WTC11 (cell line): ENCODE results near the gene ITPR3. TPM values are rescaled to one million over a fixed set of nuclear protein-coding genes. Genes with fewer than 3 reads are reported as not detected.

ENCODE experiments used
- ATAC-seq: fragments of 200-7000 bp; cut with Tn5 transposase; 2 replicates; pipeline ENCODE4 v1.10.0; 2021; ENCODE audit warnings: mild to moderate bottlenecking, moderate library complexity
- CTCF ChIA-PET: fragments of 300-600 bp; sonication (Branson Sonifier 250); formaldehyde crosslinking; loops from one replicate; lab custom pipeline; 2021; ENCODE audit warnings: antibody characterized with exemption; lab: Charles Lee
- POLR2A ChIA-PET: fragments of 350-600 bp; sonication (Branson Sonifier 250); formaldehyde crosslinking; loops from one replicate; lab custom pipeline; 2021; ENCODE audit warnings: antibody characterized with exemption; lab: Charles Lee
- DNase-seq: peaks from one replicate; pipeline ENCODE4 v3.0.0; 2021; ENCODE audit warnings: low spot score
- H3K27ac Mint-ChIP-seq: 2 replicates; pipeline ENCODE4 v1.8.0; 2021; ENCODE audit warnings: mixed read lengths
- H3K27me3 Mint-ChIP-seq: 2 replicates; pipeline ENCODE4 v1.8.0; 2021; ENCODE audit warnings: low read depth, mild to moderate bottlenecking, moderate library complexity, mixed read lengths
- H3K36me3 Mint-ChIP-seq: 2 replicates; pipeline ENCODE4 v1.8.0; 2021; ENCODE audit warnings: mixed read lengths
- H3K4me1 Mint-ChIP-seq: 2 replicates; pipeline ENCODE4 v1.8.0; 2022; ENCODE audit warnings: mixed read lengths
- H3K4me3 Mint-ChIP-seq: 2 replicates; pipeline ENCODE4 v1.8.0; 2021; ENCODE audit warnings: mild to moderate bottlenecking, moderate library complexity, mixed read lengths
- H3K9me3 Mint-ChIP-seq: 2 replicates; pipeline ENCODE4 v1.8.0; 2021; ENCODE audit warnings: mixed read lengths
- CTCF ChIP-seq: fragments of 200-600 bp; IDR thresholded peaks from 2 replicates; pipeline ENCODE4 v1.8.0; 2022; ENCODE audit warnings: antibody characterized with exemption
- ETV6 ChIP-seq: sonication (generic); formaldehyde crosslinking; IDR thresholded peaks from 2 replicates; pipeline ENCODE4 v1.8.1; 2022; ENCODE audit warnings: mild to moderate bottlenecking, missing genetic modification reagents
- GABPB1 ChIP-seq: sonication (generic); formaldehyde crosslinking; IDR thresholded peaks from 2 replicates; pipeline ENCODE4 v1.8.1; 2023; ENCODE audit warnings: mild to moderate bottlenecking, missing genetic modification reagents
- USF1 ChIP-seq: sonication (generic); formaldehyde crosslinking; IDR thresholded peaks from 2 replicates; pipeline ENCODE4 v1.8.0; 2022; ENCODE audit warnings: mild to moderate bottlenecking, missing genetic modification reagents
- ZNF671 ChIP-seq: fragments of 250-450 bp; sonication (Bioruptor Pico); IDR thresholded peaks from 2 replicates; pipeline ENCODE4 v1.8.0; 2021; ENCODE audit warnings: mild to moderate bottlenecking
- microRNA-seq: library from miRNA; unstranded; fragments of <30 nt; microRNA quantifications from one replicate; pipeline ENCODE4 v1.2.0, GENCODE V29; 2022; ENCODE audit warnings: borderline number of aligned reads
- total RNA-seq: library from RNA; stranded (reverse); gene quantifications from 3 replicates; pipeline ENCODE4 v1.2.3, GENCODE V29; 2021
- TF ChIP-seq, protein P1 (sequence below): fragments of 250-450 bp; sonication (Bioruptor Pico); IDR thresholded peaks from 2 replicates; pipeline ENCODE4 v1.9.0; 2021; ENCODE audit warnings: mild to moderate bottlenecking

The ITPR3 gene
- total RNA-seq, 1 experiment from 2014 or later, result 47.3 TPM

GRCh38 chr6:33744001-33744848 lies 123.1 kb downstream of the ITPR3 start:
- H3K4me1 Mint-ChIP-seq, result peaks cover 48% of the 10 kb centered on the region
- peak; percentile 79 for ATAC-seq
- POLR2A ChIA-PET, result interaction anchor here (1.0 kb wide), 1 partner anchor 25 kb away, joined by 3 read pairs; no protein-coding TSS in a partner anchor
- no peaks in the 10 kb centered on the region; the same call in 1 of the 2 replicates for H3K27me3 Mint-ChIP-seq
- H3K27ac Mint-ChIP-seq, result no peak overlapping the region
- peak; percentile 84 for DNase-seq
- peak; percentile 79 for TF ChIP-seq CTCF
- TF ChIP-seq ETV6 (CRISPR knock-in tag), result peak; percentile 37; the same call in 1 of the 2 replicates
- TF ChIP-seq, protein P1, sequence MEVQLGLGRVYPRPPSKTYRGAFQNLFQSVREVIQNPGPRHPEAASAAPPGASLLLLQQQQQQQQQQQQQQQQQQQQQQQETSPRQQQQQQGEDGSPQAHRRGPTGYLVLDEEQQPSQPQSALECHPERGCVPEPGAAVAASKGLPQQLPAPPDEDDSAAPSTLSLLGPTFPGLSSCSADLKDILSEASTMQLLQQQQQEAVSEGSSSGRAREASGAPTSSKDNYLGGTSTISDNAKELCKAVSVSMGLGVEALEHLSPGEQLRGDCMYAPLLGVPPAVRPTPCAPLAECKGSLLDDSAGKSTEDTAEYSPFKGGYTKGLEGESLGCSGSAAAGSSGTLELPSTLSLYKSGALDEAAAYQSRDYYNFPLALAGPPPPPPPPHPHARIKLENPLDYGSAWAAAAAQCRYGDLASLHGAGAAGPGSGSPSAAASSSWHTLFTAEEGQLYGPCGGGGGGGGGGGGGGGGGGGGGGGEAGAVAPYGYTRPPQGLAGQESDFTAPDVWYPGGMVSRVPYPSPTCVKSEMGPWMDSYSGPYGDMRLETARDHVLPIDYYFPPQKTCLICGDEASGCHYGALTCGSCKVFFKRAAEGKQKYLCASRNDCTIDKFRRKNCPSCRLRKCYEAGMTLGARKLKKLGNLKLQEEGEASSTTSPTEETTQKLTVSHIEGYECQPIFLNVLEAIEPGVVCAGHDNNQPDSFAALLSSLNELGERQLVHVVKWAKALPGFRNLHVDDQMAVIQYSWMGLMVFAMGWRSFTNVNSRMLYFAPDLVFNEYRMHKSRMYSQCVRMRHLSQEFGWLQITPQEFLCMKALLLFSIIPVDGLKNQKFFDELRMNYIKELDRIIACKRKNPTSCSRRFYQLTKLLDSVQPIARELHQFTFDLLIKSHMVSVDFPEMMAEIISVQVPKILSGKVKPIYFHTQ (CRISPR knock-in tag), result no peak
- CTCF ChIA-PET, result interaction anchor here (0.5 to 3.7 kb wide), 17 partner anchors 9 to 411 kb away, joined by 3 to 26 read pairs (median 4); partner anchors contain the start of gene UQCC2
- H3K9me3 Mint-ChIP-seq, result no peaks in the 10 kb centered on the region
- no peaks in the 10 kb centered on the region for H3K36me3 Mint-ChIP-seq
- H3K4me3 Mint-ChIP-seq, result no peak overlapping the region

GRCh38 chr6:33744895-33745546 lies 123.9 kb downstream of the ITPR3 start:
- H3K27ac Mint-ChIP-seq, result no peak overlapping the region; the same call in 1 of the 2 replicates
- POLR2A ChIA-PET, result no interaction called here

GRCh38 chr6:33745548-33745947 lies 124.4 kb downstream of the ITPR3 start:
- no peaks in the 10 kb centered on the region for H3K9me3 Mint-ChIP-seq
- POLR2A ChIA-PET, result no interaction called here
- peak overlapping the region; percentile 14; the same call in 1 of the 2 replicates for H3K27ac Mint-ChIP-seq
- ATAC-seq, result no peak
- no peak for DNase-seq
- H3K27me3 Mint-ChIP-seq, result no peaks in the 10 kb centered on the region; the same call in 1 of the 2 replicates
- no peak overlapping the region; the same call in 1 of the 2 replicates for H3K4me3 Mint-ChIP-seq
- no peaks in the 10 kb centered on the region for H3K36me3 Mint-ChIP-seq
- TF ChIP-seq USF1 (CRISPR knock-in tag), result no peak
- H3K4me1 Mint-ChIP-seq, result peaks cover 50% of the 10 kb centered on the region
- CTCF ChIA-PET, result interaction anchor here (0.7 to 3.7 kb wide), 12 partner anchors 9 to 310 kb away, joined by 3 to 26 read pairs (median 4); partner anchors contain the start of gene UQCC2

More at GRCh38 chr6:33744895-33745546, 123.9 kb downstream of the ITPR3 start:
- H3K4me3 Mint-ChIP-seq, result no peak overlapping the region
- H3K4me1 Mint-ChIP-seq, result peaks cover 50% of the 10 kb centered on the region
- H3K36me3 Mint-ChIP-seq, result no peaks in the 10 kb centered on the region
- CTCF ChIA-PET, result interaction anchor here (0.8 to 3.7 kb wide), 13 partner anchors 13 to 310 kb away, joined by 3 to 26 read pairs (median 4); partner anchors contain the start of gene UQCC2
- TF ChIP-seq GABPB1 (CRISPR knock-in tag) (peak; percentile 28; the same call in 1 of the 2 replicates), ZNF671 (CRISPR knock-in tag) (no peak)
- DNase-seq (no peak), ATAC-seq (no peak)
- H3K9me3 Mint-ChIP-seq, result no peaks in the 10 kb centered on the region
- no peaks in the 10 kb centered on the region; the same call in 1 of the 2 replicates for H3K27me3 Mint-ChIP-seq

Small RNA genes within 50 kb of the gene (microRNA-seq; reads per million reads assigned to microRNA genes)
- gene MIR3934, result 6.6 reads per million, percentile 19 among the genes with 10 or more reads in this experiment

Other genes starting within 250 kb of the ITPR3 start
- 79.5 to 97.3 TPM (median 83.7 TPM) in 3 replicates for gene KIFC1, start 229.5 kb upstream of the ITPR3 start, total RNA-seq
- gene PHF1, start 210.3 kb upstream of the ITPR3 start, total RNA-seq, result 60.0 to 63.6 TPM (median 60.2 TPM) in 3 replicates
- gene CUTA, start 203.2 kb upstream of the ITPR3 start, total RNA-seq, result 229 to 247 TPM (median 243 TPM) in 3 replicates
- 139 to 172 TPM (median 160 TPM) in 3 replicates for gene SYNGAP1, start 201.3 kb upstream of the ITPR3 start, total RNA-seq
- 19.4 to 21.2 TPM (median 20.8 TPM) in 3 replicates for gene ZBTB9, start 166.7 kb upstream of the ITPR3 start, total RNA-seq
- 40.5 to 40.9 TPM (median 40.5 TPM) in 3 replicates for gene BAK1, start 41.0 kb upstream of the ITPR3 start, total RNA-seq
- gene UQCC2, start 90.4 kb downstream of the ITPR3 start, total RNA-seq, result 65.8 to 105 TPM (median 95.3 TPM) in 3 replicates
- gene IP6K3, start 125.6 kb downstream of the ITPR3 start, total RNA-seq, result 0.44 to 1.1 TPM (median 0.89 TPM) in 3 replicates
- gene LEMD2, start 167.8 kb downstream of the ITPR3 start, total RNA-seq, result 46.6 to 62.9 TPM (median 48.2 TPM) in 3 replicates
- not detected in 3 replicates for gene MLN, start 182.7 kb downstream of the ITPR3 start, total RNA-seq